GM10266 (cell line): ENCODE measurements around the gene ITGB4.
"Not testable (repeated sequence)": the region's sequence is repeated elsewhere in the genome, so short reads cannot be mapped to it uniquely, and the experiment has no call there.

Experiments used
- DNase-seq: peaks from one replicate; pipeline ENCODE4 v3.0.0; 2012; ENCODE audit errors: extremely low spot score
- TF ChIP-seq, protein P1 (sequence below): IDR thresholded peaks from 2 replicates; pipeline ENCODE4 v1.5.1; 2012; ENCODE audit warnings: mild to moderate bottlenecking, low read depth; ENCODE audit not compliant: control insufficient read depth, insufficient read depth; ENCODE audit errors: missing control alignments

ITGB4 gene

DNA sequence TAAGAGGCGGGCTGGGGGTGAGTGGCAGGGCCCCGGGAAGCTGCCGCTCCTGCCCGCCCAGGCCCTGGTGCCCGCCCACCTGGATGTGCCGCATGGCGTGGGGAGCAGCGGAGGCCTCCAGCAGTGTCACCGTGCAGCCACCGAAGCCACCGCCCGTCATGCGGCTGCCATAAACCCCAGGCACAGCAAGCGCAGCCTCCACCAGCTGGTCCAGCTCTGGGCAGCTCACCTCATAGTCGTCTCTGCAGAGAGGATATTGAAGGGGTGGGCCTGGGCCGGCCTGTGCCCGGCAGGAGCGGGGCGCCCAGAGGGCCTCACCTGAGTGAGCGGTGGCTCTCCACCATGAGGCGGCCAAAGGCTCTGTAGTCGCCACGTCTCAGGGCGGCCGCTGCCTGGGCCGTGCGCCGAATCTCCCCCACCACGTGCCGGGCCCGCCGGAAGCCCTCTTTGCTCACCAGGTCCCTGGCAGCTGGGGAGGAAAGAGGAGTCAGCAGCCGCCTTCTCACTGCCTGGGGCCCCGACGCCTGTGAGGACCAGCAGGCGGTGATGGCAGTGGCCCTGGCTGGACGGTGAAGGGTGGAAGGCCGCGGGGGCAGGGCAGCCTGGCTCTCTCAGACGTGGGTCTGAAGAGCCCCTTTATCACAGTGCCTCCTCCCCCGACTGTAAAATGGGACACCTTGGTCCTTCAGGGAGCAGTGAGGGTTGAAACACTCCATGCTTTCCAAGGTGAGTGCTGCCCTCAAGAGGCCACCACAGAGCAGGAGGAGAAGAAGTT is 37.1 kb downstream of the ITGB4 start:
- DNase-seq, result no peak

DNA sequence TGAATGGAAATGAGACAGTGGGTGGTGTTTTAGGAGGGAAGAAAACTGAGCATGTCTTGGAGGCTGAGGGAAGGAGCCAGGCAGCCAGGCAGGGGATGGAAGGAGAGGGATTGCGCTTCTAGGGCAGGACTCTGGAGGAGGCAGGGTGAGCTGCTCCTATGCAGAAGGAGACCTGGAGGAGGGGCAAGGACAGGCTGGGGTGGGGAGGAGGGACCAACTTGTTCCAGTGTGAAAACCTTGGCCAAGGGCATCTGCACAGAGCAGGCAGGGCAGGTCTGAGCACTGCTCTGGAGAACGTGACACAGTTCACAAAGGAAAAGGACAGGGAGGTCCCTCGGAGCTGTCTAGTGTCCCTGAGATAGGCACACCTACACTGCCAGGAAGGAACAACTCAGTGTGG is 38.2 kb downstream of the ITGB4 start:
- DNase-seq, result no peak
- TF ChIP-seq, protein P1, sequence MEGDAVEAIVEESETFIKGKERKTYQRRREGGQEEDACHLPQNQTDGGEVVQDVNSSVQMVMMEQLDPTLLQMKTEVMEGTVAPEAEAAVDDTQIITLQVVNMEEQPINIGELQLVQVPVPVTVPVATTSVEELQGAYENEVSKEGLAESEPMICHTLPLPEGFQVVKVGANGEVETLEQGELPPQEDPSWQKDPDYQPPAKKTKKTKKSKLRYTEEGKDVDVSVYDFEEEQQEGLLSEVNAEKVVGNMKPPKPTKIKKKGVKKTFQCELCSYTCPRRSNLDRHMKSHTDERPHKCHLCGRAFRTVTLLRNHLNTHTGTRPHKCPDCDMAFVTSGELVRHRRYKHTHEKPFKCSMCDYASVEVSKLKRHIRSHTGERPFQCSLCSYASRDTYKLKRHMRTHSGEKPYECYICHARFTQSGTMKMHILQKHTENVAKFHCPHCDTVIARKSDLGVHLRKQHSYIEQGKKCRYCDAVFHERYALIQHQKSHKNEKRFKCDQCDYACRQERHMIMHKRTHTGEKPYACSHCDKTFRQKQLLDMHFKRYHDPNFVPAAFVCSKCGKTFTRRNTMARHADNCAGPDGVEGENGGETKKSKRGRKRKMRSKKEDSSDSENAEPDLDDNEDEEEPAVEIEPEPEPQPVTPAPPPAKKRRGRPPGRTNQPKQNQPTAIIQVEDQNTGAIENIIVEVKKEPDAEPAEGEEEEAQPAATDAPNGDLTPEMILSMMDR, result no peak

More for the DNA sequence above, 37.1 kb downstream of the ITGB4 start:
- TF ChIP-seq, protein P1, result peak; percentile 30

DNA sequence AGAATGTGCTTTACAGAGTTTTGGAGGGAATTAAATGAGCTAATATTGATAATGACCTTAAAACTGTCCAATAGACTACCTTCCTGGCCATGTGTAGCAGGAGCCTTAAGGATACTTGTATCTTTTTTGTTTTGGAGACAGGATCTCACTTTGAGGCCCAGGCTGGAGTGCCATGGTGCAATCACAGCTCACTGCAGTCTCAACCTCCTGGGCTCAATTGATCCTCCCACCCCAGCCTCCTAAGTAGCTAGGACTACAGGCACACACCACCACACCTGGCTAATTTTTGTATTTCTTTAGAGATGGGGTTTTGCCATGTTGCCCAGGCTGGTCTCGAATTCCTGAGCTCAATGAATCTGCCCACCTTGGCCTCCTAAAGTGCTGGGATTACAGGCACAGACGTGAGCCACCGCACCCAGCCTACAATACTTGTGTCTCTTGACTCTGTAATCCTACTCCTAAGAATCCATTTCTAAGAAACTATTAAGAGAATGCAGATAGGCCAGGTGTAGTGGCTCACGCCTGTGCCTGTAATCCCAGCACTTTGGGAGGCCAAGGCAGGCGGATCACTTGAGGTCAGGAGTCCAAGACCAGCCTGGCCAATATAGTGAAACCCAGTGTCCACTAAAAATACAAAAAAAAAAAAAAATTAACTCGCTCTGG is 38.9 kb downstream of the ITGB4 start:
- not testable (repeated sequence) for DNase-seq

DNA sequence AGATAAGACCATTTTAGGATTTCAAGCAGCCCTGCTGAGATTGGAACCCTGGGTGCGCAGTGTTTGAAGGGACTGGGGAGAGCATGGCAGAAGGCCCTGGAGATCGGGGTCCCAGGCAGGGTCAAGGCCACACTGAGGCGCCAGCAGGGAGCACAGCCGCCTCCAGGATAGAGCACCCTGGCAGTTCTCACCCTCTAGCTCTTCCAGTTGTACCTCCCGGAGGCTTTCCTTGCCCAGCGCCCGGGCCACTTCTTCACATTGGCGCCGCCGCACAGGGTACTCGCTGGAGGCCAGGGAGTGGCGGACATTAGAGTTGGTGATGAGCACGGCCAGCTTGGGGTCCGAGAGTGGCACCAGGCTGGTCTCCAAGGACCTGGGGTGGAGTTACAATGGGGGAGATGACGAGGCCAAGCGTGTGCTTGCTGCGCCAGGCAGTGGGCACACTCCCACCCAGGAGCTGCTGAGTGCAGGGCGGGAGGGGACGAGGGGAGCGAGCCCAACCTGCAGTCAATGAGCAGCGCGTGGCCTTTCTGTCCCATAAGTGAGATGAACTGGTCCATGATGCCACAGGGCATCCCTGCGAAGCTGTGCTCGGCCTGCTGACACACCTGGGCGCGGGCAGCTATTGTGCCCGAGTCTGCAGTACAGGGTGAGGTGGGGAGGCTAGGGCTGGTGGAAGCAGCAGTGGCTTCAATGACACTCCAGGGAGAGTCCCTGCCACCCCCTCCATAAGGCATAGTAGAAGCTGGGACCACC is 41.4 kb downstream of the ITGB4 start:
- DNase-seq, result no peak
- TF ChIP-seq, protein P1, result no peak

DNA sequence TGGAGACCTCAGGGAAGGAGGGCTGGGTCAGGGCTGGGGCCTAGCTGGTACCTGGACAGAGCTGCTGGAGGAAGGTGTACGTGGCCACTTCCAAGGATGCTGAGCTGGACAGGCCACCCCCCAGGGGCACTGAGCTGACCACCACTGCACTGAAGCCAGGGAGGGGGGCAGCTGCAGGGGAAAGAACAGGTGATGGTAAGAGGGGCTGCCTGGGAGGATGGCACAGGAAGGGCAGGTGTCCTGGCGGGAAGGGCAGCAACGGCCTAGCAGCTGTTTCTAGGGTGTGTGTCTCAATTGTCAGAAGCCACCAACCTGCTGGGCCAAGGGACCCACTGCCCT is 42.0 kb downstream of the ITGB4 start:
- TF ChIP-seq, protein P1, result no peak
- DNase-seq, result no peak

DNA sequence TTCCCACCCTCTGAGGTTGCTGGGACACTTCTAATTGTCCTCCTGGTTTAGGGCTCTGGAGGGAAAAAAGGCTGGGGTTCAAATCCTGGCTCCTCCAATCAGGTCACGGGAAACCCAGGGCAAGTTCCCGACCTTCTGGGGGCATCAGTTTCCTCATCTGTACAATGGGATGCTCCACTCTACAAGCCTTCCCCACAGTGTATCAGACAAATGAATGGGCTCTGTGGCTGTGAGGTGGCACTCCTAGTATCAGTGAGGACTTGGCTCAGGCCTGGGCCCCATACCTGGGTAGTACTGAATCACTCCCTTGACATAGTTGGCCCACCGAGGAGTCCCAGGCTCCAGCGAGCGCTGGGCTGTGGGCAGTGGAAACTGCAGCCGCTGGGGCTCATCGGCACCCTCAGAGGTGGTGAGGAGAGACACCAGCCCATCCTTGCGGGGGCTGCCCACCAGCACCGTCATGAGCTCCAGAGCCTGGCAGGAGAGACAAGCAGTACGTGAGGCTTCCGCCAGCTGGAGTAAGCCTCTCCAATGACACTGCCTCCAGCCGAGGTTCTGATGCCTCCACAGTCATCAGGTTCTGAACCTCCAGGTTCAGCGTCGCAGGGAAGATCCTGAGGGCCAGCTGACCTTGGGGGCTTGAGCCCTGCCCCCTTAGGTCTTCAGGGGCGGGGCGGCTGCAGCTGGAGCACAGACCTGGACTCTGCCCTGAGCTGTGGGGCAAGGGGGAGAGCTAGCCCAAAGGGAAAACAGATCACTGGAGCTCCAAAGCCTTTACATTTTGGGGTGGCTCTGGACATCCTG is 42.6 kb downstream of the ITGB4 start:
- TF ChIP-seq, protein P1, result no peak
- no peak for DNase-seq

DNA sequence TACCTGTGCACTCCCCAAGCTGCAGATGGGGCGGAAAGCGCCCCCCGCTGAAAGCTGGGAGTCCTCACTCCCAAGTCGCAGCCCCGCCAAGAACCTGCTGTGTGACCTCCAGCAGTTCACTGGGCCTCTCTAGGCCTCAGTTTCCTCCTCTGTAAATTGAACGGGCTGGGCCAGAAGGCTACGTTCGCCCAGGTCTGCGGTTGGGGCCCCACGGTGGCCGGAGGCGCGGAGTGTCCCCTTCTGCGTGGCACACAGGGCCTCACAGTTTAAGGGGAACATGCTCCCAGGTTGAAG is 43.1 kb downstream of the ITGB4 start:
- TF ChIP-seq, protein P1, result no peak
- no peak for DNase-seq
